Ramos (cell line): ENCODE measurements around the gene VIPR2.
"Not testable (repeated sequence)": the region's sequence is repeated elsewhere in the genome, so short reads cannot be mapped to it uniquely, and the experiment has no call there.

Experiments used
- in situ Hi-C: fragments of 300-500 bp; cut with MboI; formaldehyde crosslinking; loops from one replicate; pipeline ENCODE4 v1.14.3; 2022; ENCODE audit warnings: low sequenced_read_pairs; ENCODE audit not compliant: unreplicated experiment

The VIPR2 gene

GRCh38 chr7:159000070-159000469 is 144.6 kb downstream of the VIPR2 start:
- in situ Hi-C loops, result no loop called here

- in situ Hi-C loops, result no loop called here
These were observed 145.2 kb downstream of the VIPR2 start for GRCh38 chr7:158999496-158999895.

GRCh38 chr7:158998261-158998660 is 146.4 kb downstream of the VIPR2 start:
- in situ Hi-C loops, result not testable (repeated sequence)

- in situ Hi-C loops, result no loop called here
These were observed 147.2 kb downstream of the VIPR2 start for GRCh38 chr7:158997471-158997870.

- in situ Hi-C loops, result no loop called here
These were observed 147.6 kb downstream of the VIPR2 start for GRCh38 chr7:158997110-158997453.

- in situ Hi-C loops, result no loop called here
These were observed 148.2 kb downstream of the VIPR2 start for GRCh38 chr7:158996214-158997109.

GRCh38 chr7:158995514-158995913 is 149.2 kb downstream of the VIPR2 start:
- in situ Hi-C loops, result no loop called here

GRCh38 chr7:158994687-158995086 is 150.0 kb downstream of the VIPR2 start:
- in situ Hi-C loops, result no loop called here

GRCh38 chr7:158993591-158993990 is 151.1 kb downstream of the VIPR2 start:
- in situ Hi-C loops, result no loop called here

GRCh38 chr7:158992759-158993158 is 151.9 kb downstream of the VIPR2 start:
- in situ Hi-C loops, result no loop called here

GRCh38 chr7:158991824-158992621 is 152.6 kb downstream of the VIPR2 start:
- in situ Hi-C loops, result no loop called here

- in situ Hi-C loops, result no loop called here
These were observed 155.7 kb downstream of the VIPR2 start for GRCh38 chr7:158988996-158989395.

GRCh38 chr7:158988302-158988862 is 156.3 kb downstream of the VIPR2 start:
- in situ Hi-C loops, result no loop called here

- in situ Hi-C loops, result no loop called here
These were observed 157.0 kb downstream of the VIPR2 start for GRCh38 chr7:158987691-158988090.

- in situ Hi-C loops, result no loop called here
These were observed 159.1 kb downstream of the VIPR2 start for GRCh38 chr7:158985583-158985982.

GRCh38 chr7:158984007-158984406 is 160.7 kb downstream of the VIPR2 start:
- in situ Hi-C loops, result not testable (repeated sequence)

GRCh38 chr7:158982080-158982479 is 162.6 kb downstream of the VIPR2 start:
- in situ Hi-C loops, result not testable (repeated sequence)

- in situ Hi-C loops, result no loop called here
These were observed 164.9 kb downstream of the VIPR2 start for GRCh38 chr7:158979635-158980351.

GRCh38 chr7:158979023-158979529 is 165.6 kb downstream of the VIPR2 start:
- in situ Hi-C loops, result no loop called here
